GM19025 (cell line): ENCODE measurements around the gene ZNF423.

ENCODE experiments used
- ATAC-seq: cut with Tn5 transposase; IDR thresholded peaks from one replicate; pipeline ENCODE4 v1.9.1; 2021; ENCODE audit warnings: mild to moderate bottlenecking, low read depth, moderate library complexity; ENCODE audit not compliant: unreplicated experiment

The ZNF423 gene

GRCh38 chr16:49701789-49702494, 154.0 kb downstream of the ZNF423 start:
- no peak for ATAC-seq

GRCh38 chr16:49701065-49701685, 154.7 kb downstream of the ZNF423 start:
- no peak for ATAC-seq

- ATAC-seq, result no peak
These were observed 155.5 kb downstream of the ZNF423 start for GRCh38 chr16:49700251-49701064.

- ATAC-seq, result no peak
These were observed 156.1 kb downstream of the ZNF423 start for GRCh38 chr16:49699841-49700175.

- ATAC-seq, result no peak
These were observed 156.7 kb downstream of the ZNF423 start for GRCh38 chr16:49698931-49699840.

GRCh38 chr16:49698453-49698815, 157.5 kb downstream of the ZNF423 start:
- ATAC-seq, result no peak

GRCh38 chr16:49697631-49698452, 158.1 kb downstream of the ZNF423 start:
- ATAC-seq, result no peak

- ATAC-seq, result no peak
These were observed 159.4 kb downstream of the ZNF423 start for GRCh38 chr16:49696414-49697101.

- ATAC-seq, result no peak
These were observed 160.0 kb downstream of the ZNF423 start for GRCh38 chr16:49695782-49696413.

GRCh38 chr16:49693445-49693844, 162.5 kb downstream of the ZNF423 start:
- ATAC-seq, result no peak

- ATAC-seq, result no peak
These were observed 165.1 kb downstream of the ZNF423 start for GRCh38 chr16:49690778-49691177.

- ATAC-seq, result no peak
These were observed 167.7 kb downstream of the ZNF423 start for GRCh38 chr16:49688036-49688697.

- ATAC-seq, result no peak
These were observed 168.4 kb downstream of the ZNF423 start for GRCh38 chr16:49687476-49688002.

- no peak for ATAC-seq
These were observed 171.2 kb downstream of the ZNF423 start for GRCh38 chr16:49684696-49685095.

- ATAC-seq, result no peak
These were observed 173.2 kb downstream of the ZNF423 start for GRCh38 chr16:49682577-49683165.

GRCh38 chr16:49681217-49681883, 174.6 kb downstream of the ZNF423 start:
- ATAC-seq, result no peak

GRCh38 chr16:49679095-49679494, 176.8 kb downstream of the ZNF423 start:
- no peak for ATAC-seq
